ENCODE results near the gene OR4C16.

OR4C16 gene, protein sequence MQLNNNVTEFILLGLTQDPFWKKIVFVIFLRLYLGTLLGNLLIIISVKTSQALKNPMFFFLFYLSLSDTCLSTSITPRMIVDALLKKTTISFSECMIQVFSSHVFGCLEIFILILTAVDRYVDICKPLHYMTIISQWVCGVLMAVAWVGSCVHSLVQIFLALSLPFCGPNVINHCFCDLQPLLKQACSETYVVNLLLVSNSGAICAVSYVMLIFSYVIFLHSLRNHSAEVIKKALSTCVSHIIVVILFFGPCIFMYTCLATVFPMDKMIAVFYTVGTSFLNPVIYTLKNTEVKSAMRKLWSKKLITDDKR

DNA sequence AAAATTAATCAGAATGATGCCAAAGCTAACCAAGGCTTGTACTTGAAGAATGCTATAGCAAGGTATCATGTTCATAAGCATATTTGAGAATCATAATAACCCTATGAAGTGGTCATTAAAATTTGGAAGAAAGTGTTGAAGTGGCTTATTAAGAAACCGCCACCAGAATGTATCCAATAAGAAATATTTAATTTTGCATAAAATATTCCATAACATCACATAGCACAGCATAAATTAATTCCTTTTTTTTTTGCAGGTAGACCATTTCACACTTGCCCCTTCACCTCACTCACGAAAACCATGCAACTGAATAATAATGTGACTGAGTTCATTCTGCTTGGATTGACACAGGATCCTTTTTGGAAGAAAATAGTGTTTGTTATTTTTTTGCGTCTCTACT, at the start of gene OR4C16:
Gene OR4C16 (plus strand): TSS at position 301 of the 400 bp plus-strand sequence. CDS start 0 bp downstream, at position 301.
- Histone ChIP-seq H3K27me3 (ENCODE audit: control insufficient read depth in 2 of 2, insufficient read depth in 2 of 2, low read length in 2 of 2) (no peaks in the 10 kb centered on the region), H3K27ac (ENCODE audit: low read depth in 2 of 2, low read length in 2 of 2) (no peak within 1 kb of the TSS), H3K36me3 (ENCODE audit: control insufficient read depth in 2 of 2, insufficient read depth in 2 of 2, low read length in 2 of 2) (no peaks in the 10 kb centered on the region), H3K9ac (ENCODE audit: low read depth in 1 of 2, low read length in 2 of 2) (no peak within 1 kb of the TSS), H3K9me3 (ENCODE audit: control insufficient read depth in 2 of 2, low read length in 2 of 2) (peaks cover 1 to 6% of the 10 kb centered on the region in 2 donors), H3K4me1 (ENCODE audit: control insufficient read depth in 2 of 2, insufficient read depth in 2 of 2, low read length in 2 of 2) (no peaks in the 10 kb centered on the region), H3K4me3 (ENCODE audit: low read length in 2 of 2) (no peak within 1 kb of the TSS)

DNA sequence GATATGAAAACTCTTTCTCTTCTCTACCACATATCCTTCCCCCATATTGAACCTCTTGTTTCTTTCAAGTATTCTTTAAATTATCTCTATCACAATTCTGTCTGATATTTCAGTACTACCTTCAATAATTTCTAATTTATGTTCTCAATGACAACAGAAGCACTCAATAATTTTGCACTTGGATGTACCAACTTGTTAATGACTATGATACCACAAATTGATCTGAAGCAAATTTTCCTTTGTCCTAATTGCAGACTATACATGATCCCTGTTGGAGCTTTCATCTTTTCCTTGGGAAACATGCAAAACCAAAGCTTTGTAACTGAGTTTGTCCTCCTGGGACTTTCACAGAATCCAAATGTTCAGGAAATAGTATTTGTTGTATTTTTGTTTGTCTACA, 17.8 kb upstream of the OR4C16 start, which contains the start of gene OR4C15:
Gene OR4C15 (plus strand): TSS at position 301 of the 400 bp plus-strand sequence. CDS start 0 bp downstream, at position 301.
- no peak within 1 kb of the TSS for H3K27ac ChIP-seq (ENCODE audit: low read depth in 2 of 2, low read length in 2 of 2)
- no peaks in the 10 kb centered on the region for H3K36me3 ChIP-seq (ENCODE audit: control insufficient read depth in 2 of 2, insufficient read depth in 2 of 2, low read length in 2 of 2)
- no peaks in the 10 kb centered on the region for H3K4me1 ChIP-seq (ENCODE audit: control insufficient read depth in 2 of 2, insufficient read depth in 2 of 2, low read length in 2 of 2)
- H3K4me3 ChIP-seq (ENCODE audit: low read length in 2 of 2): no peak within 1 kb of the TSS
- H3K9ac ChIP-seq (ENCODE audit: low read depth in 1 of 2, low read length in 2 of 2): no peak within 1 kb of the TSS
- H3K27me3 ChIP-seq (ENCODE audit: control insufficient read depth in 2 of 2, insufficient read depth in 2 of 2, low read length in 2 of 2): no peaks in the 10 kb centered on the region
- peaks cover 3 to 6% of the 10 kb centered on the region in 2 donors for H3K9me3 ChIP-seq (ENCODE audit: control insufficient read depth in 2 of 2, low read length in 2 of 2)

DNA sequence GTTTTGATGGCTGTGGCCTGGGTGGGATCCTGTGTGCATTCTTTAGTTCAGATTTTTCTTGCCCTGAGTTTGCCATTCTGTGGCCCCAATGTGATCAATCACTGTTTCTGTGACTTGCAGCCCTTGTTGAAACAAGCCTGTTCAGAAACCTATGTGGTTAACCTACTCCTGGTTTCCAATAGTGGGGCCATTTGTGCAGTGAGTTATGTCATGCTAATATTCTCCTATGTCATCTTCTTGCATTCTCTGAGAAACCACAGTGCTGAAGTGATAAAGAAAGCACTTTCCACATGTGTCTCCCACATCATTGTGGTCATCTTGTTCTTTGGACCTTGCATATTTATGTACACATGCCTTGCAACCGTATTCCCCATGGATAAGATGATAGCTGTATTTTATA, 620 bp downstream of the OR4C16 start:
- H3K36me3 ChIP-seq (ENCODE audit: control insufficient read depth in 2 of 2, insufficient read depth in 2 of 2, low read length in 2 of 2): no peaks in the 10 kb centered on the region
- no peaks in the 10 kb centered on the region for H3K4me1 ChIP-seq (ENCODE audit: control insufficient read depth in 2 of 2, insufficient read depth in 2 of 2, low read length in 2 of 2)
- H3K9ac ChIP-seq (ENCODE audit: low read depth in 1 of 2, low read length in 2 of 2): no peak overlapping the region
- no peak overlapping the region for H3K4me3 ChIP-seq (ENCODE audit: low read length in 2 of 2)
- peaks cover 1 to 6% of the 10 kb centered on the region in 2 donors for H3K9me3 ChIP-seq (ENCODE audit: control insufficient read depth in 2 of 2, low read length in 2 of 2)
- H3K27me3 ChIP-seq (ENCODE audit: control insufficient read depth in 2 of 2, insufficient read depth in 2 of 2, low read length in 2 of 2): no peaks in the 10 kb centered on the region
- H3K27ac ChIP-seq (ENCODE audit: low read depth in 2 of 2, low read length in 2 of 2): no peak overlapping the region

DNA sequence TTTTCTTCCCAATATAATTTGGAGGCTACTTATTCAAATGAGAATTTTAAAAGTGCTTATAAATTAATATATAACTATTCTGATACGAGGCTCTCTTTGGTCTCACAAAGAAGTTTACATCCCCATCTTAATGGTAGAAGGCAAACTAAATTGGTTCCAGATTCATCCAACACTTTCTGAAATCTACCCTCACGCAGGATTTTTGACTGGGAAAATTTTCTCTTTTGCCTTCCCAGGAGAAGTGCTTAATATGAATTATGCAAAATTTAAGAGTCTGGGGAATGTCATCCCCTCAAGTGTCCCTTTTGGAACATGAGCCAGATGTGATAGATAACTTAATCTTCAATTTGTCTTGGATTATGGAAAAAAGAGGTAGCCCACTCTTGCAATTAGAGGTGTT, 35.6 kb downstream of the OR4C16 start, which contains the start of gene OR4C11:
Gene OR4C11 (minus strand): TSS at position 101 of the 400 bp plus-strand sequence. CDS start 3,272 bp downstream, outside the sequence.
- no peak within 1 kb of the TSS for H3K4me3 ChIP-seq (ENCODE audit: low read length in 2 of 2)
- no peaks in the 10 kb centered on the region for H3K36me3 ChIP-seq (ENCODE audit: control insufficient read depth in 2 of 2, insufficient read depth in 2 of 2, low read length in 2 of 2)
- H3K9me3 ChIP-seq (ENCODE audit: control insufficient read depth in 2 of 2, low read length in 2 of 2): peaks cover 0 to 2% of the 10 kb centered on the region in 2 donors
- H3K4me1 ChIP-seq (ENCODE audit: control insufficient read depth in 2 of 2, insufficient read depth in 2 of 2, low read length in 2 of 2): no peaks in the 10 kb centered on the region
- no peaks in the 10 kb centered on the region for H3K27me3 ChIP-seq (ENCODE audit: control insufficient read depth in 2 of 2, insufficient read depth in 2 of 2, low read length in 2 of 2)
- no peak within 1 kb of the TSS for H3K9ac ChIP-seq (ENCODE audit: low read depth in 1 of 2, low read length in 2 of 2)
- no peak within 1 kb of the TSS for H3K27ac ChIP-seq (ENCODE audit: low read depth in 2 of 2, low read length in 2 of 2)
